Muscle layer of duodenum (tissue), 2 donors: ENCODE measurements around the gene ADAM15.

ENCODE experiments used
- H3K27ac ChIP-seq: one replicate; pipeline ENCODE4 v1.7.0; 2013; ENCODE audit warnings: mild to moderate bottlenecking, low read length
- H3K27me3 ChIP-seq: one replicate; pipeline ENCODE4 v1.7.0; 2013; ENCODE audit warnings: low read depth, mild to moderate bottlenecking, control low read depth, low read length
- H3K36me3 ChIP-seq, 2 donors: one replicate each; pipeline ENCODE4 v1.7.0; 2013; ENCODE audit warnings: low read length in 2 of 2, control low read depth in 1 of 2, mild to moderate bottlenecking in 1 of 2; ENCODE audit not compliant: insufficient read depth in 2 of 2, control insufficient read depth in 1 of 2
- H3K4me1 ChIP-seq, 2 donors: one replicate each; pipeline ENCODE4 v1.7.0; 2013; ENCODE audit warnings: low read length in 2 of 2, mild to moderate bottlenecking in 2 of 2, control low read depth in 1 of 2, moderate library complexity in 1 of 2; ENCODE audit not compliant: insufficient read depth in 2 of 2, control insufficient read depth in 1 of 2
- H3K4me3 ChIP-seq, 2 donors: one replicate each; pipeline ENCODE4 v1.7.0; 2013; ENCODE audit warnings: low read length in 2 of 2, low read depth in 1 of 2, mild to moderate bottlenecking in 1 of 2
- H3K9me3 ChIP-seq, 2 donors: one replicate each; pipeline ENCODE4 v1.7.0; 2013; ENCODE audit warnings: low read length in 2 of 2, control low read depth in 1 of 2, mild to moderate bottlenecking in 1 of 2; ENCODE audit not compliant: control insufficient read depth in 1 of 2
- donor health status: healthy.

Gene ADAM15

GRCh38 chr1:155105604-155106011 is 54.5 kb downstream of the ADAM15 start:
- Histone ChIP-seq H3K4me1 (no peaks in the 10 kb centered on the region), H3K27ac (no peak overlapping the region), H3K9me3 (no peaks in the 10 kb centered on the region), H3K36me3 (no peaks in the 10 kb centered on the region), H3K27me3 (no peaks in the 10 kb centered on the region), H3K4me3 (no peak overlapping the region)

GRCh38 chr1:155106862-155107261 is 55.7 kb downstream of the ADAM15 start:
- Histone ChIP-seq H3K4me1 (no peaks in the 10 kb centered on the region), H3K27me3 (no peaks in the 10 kb centered on the region), H3K4me3 (no peak overlapping the region), H3K27ac (no peak overlapping the region), H3K36me3 (no peaks in the 10 kb centered on the region), H3K9me3 (no peaks in the 10 kb centered on the region)

- Histone ChIP-seq H3K27ac (no peak overlapping the region), H3K4me1 (no peaks in the 10 kb centered on the region), H3K9me3 (no peaks in the 10 kb centered on the region), H3K36me3 (no peaks in the 10 kb centered on the region), H3K27me3 (no peaks in the 10 kb centered on the region), H3K4me3 (no peak overlapping the region)
Observed at GRCh38 chr1:155107309-155108264, 56.5 kb downstream of the ADAM15 start.

GRCh38 chr1:155108296-155108695 is 57.2 kb downstream of the ADAM15 start:
- Histone ChIP-seq H3K4me1 (no peaks in the 10 kb centered on the region), H3K9me3 (no peaks in the 10 kb centered on the region), H3K27ac (no peak overlapping the region), H3K36me3 (no peaks in the 10 kb centered on the region), H3K4me3 (no peak overlapping the region), H3K27me3 (no peaks in the 10 kb centered on the region)

GRCh38 chr1:155110381-155110780 is 59.3 kb downstream of the ADAM15 start:
- Histone ChIP-seq H3K4me3 (no peak overlapping the region), H3K27me3 (no peaks in the 10 kb centered on the region), H3K9me3 (no peaks in the 10 kb centered on the region), H3K27ac (no peak overlapping the region), H3K4me1 (no peaks in the 10 kb centered on the region), H3K36me3 (no peaks in the 10 kb centered on the region)

GRCh38 chr1:155110826-155111225 is 59.7 kb downstream of the ADAM15 start:
- Histone ChIP-seq H3K27me3 (no peaks in the 10 kb centered on the region), H3K27ac (no peak overlapping the region), H3K9me3 (no peaks in the 10 kb centered on the region), H3K4me1 (no peaks in the 10 kb centered on the region), H3K4me3 (no peak overlapping the region), H3K36me3 (no peaks in the 10 kb centered on the region)
